Measurements from ENCODE around the gene RGN.

- TF ChIP-seq GATA2 (IDR thresholded peaks at IDR 0.05; ENCODE audit: low read depth, low read length) (no peak), GATA3 (IDR thresholded peaks at IDR 0.05; ENCODE audit: low read depth, low read length) (no peak)
These were observed 47.9 kb upstream of the RGN start for GRCh38 chrX:47030339-47030738.
